Liver (tissue), 9 donors: ENCODE measurements around the gene ATOH8. TPM values are rescaled to one million over a fixed set of nuclear protein-coding genes. Genes with fewer than 3 reads are reported as not detected.

Experiments
- DNase-seq: peaks from one replicate; pipeline ENCODE4 v3.0.0-alpha.2; 2017; ENCODE audit warnings: low spot score
- H3K27ac ChIP-seq, 2 donors: one replicate each; pipeline ENCODE4 v1.7.0; 2013; ENCODE audit warnings: inconsistent platforms in 2 of 2, low read length in 2 of 2, control low read depth in 1 of 2, low read depth in 1 of 2, mild to moderate bottlenecking in 1 of 2
- H3K27me3 ChIP-seq, 4 donors: one replicate each; pipeline versions ENCODE4 v1.6.1 to v1.7.0; 2013; ENCODE audit warnings: low read length in 3 of 4, inconsistent platforms in 1 of 4, mild to moderate bottlenecking in 1 of 4, moderate library complexity in 1 of 4; ENCODE audit not compliant: control insufficient read depth in 4 of 4, insufficient read depth in 4 of 4
- H3K36me3 ChIP-seq, 4 donors: one replicate each; pipeline versions ENCODE4 v1.6.1 to v1.7.0; 2013; ENCODE audit warnings: low read length in 3 of 4, mild to moderate bottlenecking in 3 of 4, low read depth in 1 of 4, moderate library complexity in 1 of 4; ENCODE audit not compliant: control insufficient read depth in 4 of 4, insufficient read depth in 3 of 4
- H3K4me1 ChIP-seq, 4 donors: one replicate each; pipeline versions ENCODE4 v1.6.1 to v1.7.0; 2013; ENCODE audit warnings: low read length in 3 of 4, mild to moderate bottlenecking in 3 of 4, moderate library complexity in 1 of 4; ENCODE audit not compliant: control insufficient read depth in 4 of 4, insufficient read depth in 4 of 4
- H3K4me3 ChIP-seq, 3 donors: one replicate each; pipeline versions ENCODE4 v1.6.1 to v1.7.0; 2013; ENCODE audit warnings: low read length in 3 of 3, control low read depth in 1 of 3, low read depth in 1 of 3, mild to moderate bottlenecking in 1 of 3
- H3K9ac ChIP-seq, 2 donors: one replicate each; pipeline ENCODE4 v1.7.0; 2013; ENCODE audit warnings: low read length in 2 of 2, mild to moderate bottlenecking in 2 of 2, moderate library complexity in 2 of 2, control low read depth in 1 of 2, low read depth in 1 of 2
- H3K9me3 ChIP-seq, 4 donors: one replicate each; pipeline versions ENCODE4 v1.6.1 to v1.7.0; 2013; ENCODE audit warnings: low read length in 3 of 4; ENCODE audit not compliant: control insufficient read depth in 4 of 4
- ATF3 ChIP-seq: IDR thresholded peaks from 2 replicates; pipeline ENCODE4 v1.6.1; 2016; ENCODE audit warnings: antibody characterized with exemption
- CTCF ChIP-seq: fragments of 150-350 bp; IDR thresholded peaks from 2 replicates; pipeline ENCODE4 v1.5.1; 2017; ENCODE audit warnings: improper control_type of control experiment, low read depth, low read length; ENCODE audit not compliant: missing input control
- EGR1 ChIP-seq, 2 donors: IDR thresholded peaks; 2 replicates each; pipeline ENCODE4 v1.6.1; 2016 to 2018; ENCODE audit warnings: antibody characterized with exemption in 2 of 2, low read depth in 2 of 2
- FOXA1 ChIP-seq: IDR thresholded peaks from 2 replicates; pipeline ENCODE4 v1.6.1; 2016; ENCODE audit warnings: antibody characterized with exemption
- FOXA2 ChIP-seq: IDR thresholded peaks from 2 replicates; pipeline ENCODE4 v1.6.1; 2016; ENCODE audit warnings: antibody characterized with exemption
- GABPA ChIP-seq, 2 donors: IDR thresholded peaks in 1 of 2; conservative IDR thresholded peaks in 1 of 2; 2 replicates each; pipeline ENCODE4 v1.6.1; 2016; ENCODE audit warnings: antibody characterized with exemption in 2 of 2, mild to moderate bottlenecking in 1 of 2, moderate library complexity in 1 of 2
- HNF4A ChIP-seq, 2 donors: conservative IDR thresholded peaks; 2 replicates each; pipeline ENCODE4 v1.6.1; 2016; ENCODE audit warnings: antibody characterized with exemption in 2 of 2, mild to moderate bottlenecking in 2 of 2
- HNF4G ChIP-seq: IDR thresholded peaks from 2 replicates; pipeline ENCODE4 v1.6.1; 2016; ENCODE audit warnings: antibody characterized with exemption
- JUND ChIP-seq, 2 donors: IDR thresholded peaks; 2 replicates each; pipeline ENCODE4 v1.6.1; 2016; ENCODE audit warnings: antibody characterized with exemption in 2 of 2
- MAX ChIP-seq: IDR thresholded peaks from 2 replicates; pipeline ENCODE4 v1.6.1; 2016; ENCODE audit warnings: antibody characterized with exemption
- NR2F2 ChIP-seq: IDR thresholded peaks from 2 replicates; pipeline ENCODE4 v1.6.1; 2016; ENCODE audit warnings: antibody characterized with exemption
- RAD21 ChIP-seq, 2 donors: IDR thresholded peaks; 2 replicates each; pipeline ENCODE4 v1.6.1; 2016; ENCODE audit warnings: antibody characterized with exemption in 2 of 2, mild to moderate bottlenecking in 2 of 2
- REST ChIP-seq: IDR thresholded peaks from 2 replicates; pipeline ENCODE4 v1.6.1; 2016; ENCODE audit warnings: antibody characterized with exemption, mild to moderate bottlenecking
- RXRA ChIP-seq, 2 donors: IDR thresholded peaks; 2 replicates each; pipeline ENCODE4 v1.6.1; 2017 to 2018; ENCODE audit warnings: antibody characterized with exemption in 2 of 2, mild to moderate bottlenecking in 1 of 2
- SP1 ChIP-seq: IDR thresholded peaks from 2 replicates; pipeline ENCODE4 v1.6.1; 2018; ENCODE audit warnings: antibody characterized with exemption, mild to moderate bottlenecking
- TAF1 ChIP-seq: conservative IDR thresholded peaks from 2 replicates; pipeline ENCODE4 v1.6.1; 2016; ENCODE audit warnings: antibody characterized with exemption, mild to moderate bottlenecking
- YY1 ChIP-seq: IDR thresholded peaks from 2 replicates; pipeline ENCODE4 v1.6.1; 2016; ENCODE audit warnings: antibody characterized with exemption, mild to moderate bottlenecking
- ZBTB33 ChIP-seq: IDR thresholded peaks from 2 replicates; pipeline ENCODE4 v1.6.1; 2016; ENCODE audit warnings: antibody characterized with exemption
- WGBS: extraction: QIAGEN DNeasy Blood & Tissue Kit; methylation state at CpG from one replicate; pipeline ENCODE4 v1.1.7; 2013; 5-methylcytosine and 5-hydroxymethylcytosine counted together
- polyA plus RNA-seq, 2 donors: library from polyadenylated mRNA; stranded (reverse) in 1 of 2; unstranded in 1 of 2; fragments of 200-250 nt in 1 of 2; fragments of >200 nt in 1 of 2; fragmentation: Nextera tagmentation in 1 of 2; extraction: Ambion mirVana in 1 of 2; gene quantifications; one replicate each; pipeline versions ENCODE4 v1.2.1 to v1.2.3, GENCODE V29; 2013 to 2015
- total RNA-seq, 2 donors: library from RNA; depleted of rRNA; stranded (reverse); fragments of >200 nt; gene quantifications; one replicate each; pipeline ENCODE4 v1.2.3, GENCODE V29; 2014
- donor health status: healthy.
- donor health status: healthy.
- donor health status: healthy.
- donor health status: healthy.
- donor health status: healthy.

ATOH8 gene
- total and polyA plus RNA-seq, 4 donors: 0.33 to 37.7 (median 26.8) TPM

- Histone ChIP-seq H3K9me3 (no peaks in the 10 kb centered on the region), H3K36me3 (no peaks in the 10 kb centered on the region), H3K4me1 (peaks cover 1 to 9% (median 7%) of the 10 kb centered on the region in 4 donors), H3K4me3 (no peak overlapping the region), H3K27me3 (no peaks in the 10 kb centered on the region), H3K27ac (no peak overlapping the region), H3K9ac (no peak overlapping the region)
- no peak for TF ChIP-seq HNF4A (conservative IDR thresholded peaks at IDR 0.05)
- no peak for TF ChIP-seq JUND (IDR thresholded peaks at IDR 0.05)
- no peak for TF ChIP-seq EGR1 (IDR thresholded peaks at IDR 0.05; ENCODE audit: low read depth in 2 of 2)
- TF ChIP-seq SP1: no peak
- TF ChIP-seq FOXA1: no peak
- TF ChIP-seq RAD21 (IDR thresholded peaks at IDR 0.05): no peak
- no peak for TF ChIP-seq ZBTB33
- TF ChIP-seq RXRA (IDR thresholded peaks at IDR 0.05): no peak
- TF ChIP-seq GABPA (IDR thresholded peaks at IDR 0.05 in 1 of 2, conservative IDR thresholded peaks at IDR 0.05 in 1 of 2): no peak
- no peak for TF ChIP-seq YY1
- WGBS: 93% methylated on average over 10 of the region's 10 CpGs
- no peak for DNase-seq
These were observed 34.8 kb upstream of the ATOH8 start for GRCh38 chr2:85718885-85719492.

- Histone ChIP-seq H3K4me3 (no peak overlapping the region), H3K4me1 (peaks cover 4 to 13% (median 9%) of the 10 kb centered on the region in 4 donors), H3K36me3 (no peaks in the 10 kb centered on the region), H3K9ac (no peak overlapping the region), H3K27ac (no peak overlapping the region), H3K9me3 (no peaks in the 10 kb centered on the region), H3K27me3 (no peaks in the 10 kb centered on the region)
- 91% methylated on average over 6 of the region's 6 CpGs for WGBS
- TF ChIP-seq TAF1 (no peak), RXRA (IDR thresholded peaks at IDR 0.05) (no peak), GABPA (IDR thresholded peaks at IDR 0.05 in 1 of 2, conservative IDR thresholded peaks at IDR 0.05 in 1 of 2) (no peak), REST (no peak), MAX (no peak), JUND (IDR thresholded peaks at IDR 0.05) (no peak), ZBTB33 (no peak), FOXA1 (no peak), ATF3 (no peak), HNF4A (conservative IDR thresholded peaks at IDR 0.05) (no peak), EGR1 (IDR thresholded peaks at IDR 0.05; ENCODE audit: low read depth in 2 of 2) (no peak), YY1 (no peak), FOXA2 (no peak), RAD21 (IDR thresholded peaks at IDR 0.05) (no peak), HNF4G (no peak), SP1 (no peak), CTCF (no peak), NR2F2 (no peak)
- no peak for DNase-seq
These were observed 34.1 kb upstream of the ATOH8 start for GRCh38 chr2:85719609-85720240.
